B cell (primary cell): ENCODE data around the gene SLC13A2. TPM values are rescaled to one million over a fixed set of nuclear protein-coding genes. Genes with fewer than 3 reads are reported as not detected.
"Not testable (repeated sequence)": the region's sequence is repeated elsewhere in the genome, so short reads cannot be mapped to it uniquely, and the experiment has no call there.

ENCODE experiments used
- ATAC-seq: fragments of 200-7000 bp; cut with Tn5 transposase; one replicate; pipeline ENCODE4 v1.10.0; 2021; ENCODE audit warnings: low read depth, mild to moderate bottlenecking, moderate number of reproducible peaks, moderate library complexity
- CTCF ChIA-PET: fragments of 350-600 bp; sonication (Branson Sonifier 250); formaldehyde crosslinking; loops from one replicate; lab custom pipeline; 2021; ENCODE audit warnings: antibody characterized with exemption, inconsistent platforms; lab: Charles Lee
- POLR2A ChIA-PET: fragments of 350-600 bp; sonication (Branson Sonifier 250); formaldehyde crosslinking; loops from one replicate; lab custom pipeline; 2021; ENCODE audit warnings: antibody characterized with exemption; lab: Charles Lee
- DNase-seq: peaks from one replicate; pipeline ENCODE4 v3.0.0; 2013
- H2AFZ ChIP-seq: 2 replicates; pipeline ENCODE4 v1.6.1; 2012; ENCODE audit warnings: mild to moderate bottlenecking, low read depth, low read length; ENCODE audit not compliant: insufficient read depth, poor library complexity, severe bottlenecking
- H3K27ac ChIP-seq, 2 donors: 1 replicate in 1 of 2; 2 replicates in 1 of 2; pipeline ENCODE4 v1.5.1; 2012 to 2013; ENCODE audit warnings: low read length in 2 of 2, mild to moderate bottlenecking in 2 of 2, moderate library complexity in 1 of 2
- H3K27me3 ChIP-seq, 4 experiments: fragments of 200-600 bp in 1 of 4; sonication (generic) in 1 of 4; replicated peaks in 1 of 4; 1 replicate in 2 of 4; 2 replicates in 2 of 4; pipeline versions ENCODE4 v1.6.1 to v1.7.0; 2013 to 2016; ENCODE audit warnings: low read length in 3 of 4, mild to moderate bottlenecking in 2 of 4, mixed read lengths in 1 of 4, moderate library complexity in 1 of 4; ENCODE audit not compliant: insufficient read depth in 4 of 4, control insufficient read depth in 3 of 4; ENCODE audit errors: control extremely low read depth in 1 of 4
- H3K36me3 ChIP-seq, 2 experiments: replicated peaks in 1 of 2; 1 replicate in 1 of 2; 2 replicates in 1 of 2; pipeline versions ENCODE4 v1.6.1 to v1.7.1; 2013; ENCODE audit warnings: low read length in 1 of 2; ENCODE audit not compliant: insufficient read depth in 2 of 2, control insufficient read depth in 1 of 2; ENCODE audit errors: control extremely low read depth in 1 of 2, extremely low read depth in 1 of 2
- H3K4me1 ChIP-seq, 2 donors: fragments of 200-600 bp in 1 of 2; sonication (generic) in 1 of 2; 1 replicate in 1 of 2; 2 replicates in 1 of 2; pipeline versions ENCODE4 v1.5.1 to v1.6.1; 2013 to 2017; ENCODE audit warnings: low read length in 2 of 2; ENCODE audit not compliant: control insufficient read depth in 2 of 2, insufficient read depth in 2 of 2
- H3K4me2 ChIP-seq: replicated peaks from 2 replicates; pipeline ENCODE3; 2012; ENCODE audit warnings: mild to moderate bottlenecking, low read depth, low read length; ENCODE audit not compliant: poor library complexity, severe bottlenecking
- H3K4me3 ChIP-seq, 5 experiments: fragments of 200-600 bp in 1 of 5; sonication (generic) in 1 of 5; 1 replicate in 3 of 5; 2 replicates in 2 of 5; pipeline versions ENCODE4 v1.5.1 to v1.7.0; 2011 to 2016; ENCODE audit warnings: low read length in 4 of 5, mild to moderate bottlenecking in 4 of 5, low read depth in 2 of 5, control low read depth in 1 of 5, moderate library complexity in 1 of 5; ENCODE audit not compliant: insufficient read depth in 1 of 5; ENCODE audit errors: control extremely low read depth in 1 of 5, extremely low read depth in 1 of 5
- H3K79me2 ChIP-seq: fragments of 200-600 bp; sonication (generic); one replicate; pipeline ENCODE4 v1.6.0; 2016; ENCODE audit warnings: low read length; ENCODE audit not compliant: control insufficient read depth, insufficient read depth
- H3K9ac ChIP-seq: fragments of 200-600 bp; sonication (generic); 2 replicates; pipeline ENCODE4 v1.6.1; 2017; ENCODE audit warnings: mild to moderate bottlenecking, low read length, moderate library complexity
- H3K9me3 ChIP-seq, 3 donors: one replicate each; pipeline versions ENCODE4 v1.6.1 to v1.7.1; 2013; ENCODE audit warnings: low read length in 2 of 3; ENCODE audit not compliant: control insufficient read depth in 2 of 3, insufficient read depth in 1 of 3; ENCODE audit errors: control extremely low read depth in 1 of 3
- H4K20me1 ChIP-seq: 2 replicates; pipeline ENCODE4 v1.6.0; 2012; ENCODE audit warnings: mild to moderate bottlenecking, low read length; ENCODE audit not compliant: insufficient read depth, control insufficient read depth, poor library complexity, severe bottlenecking
- H3K27ac Mint-ChIP-seq: one replicate; pipeline ENCODE4 v1.8.0; 2021; ENCODE audit warnings: mixed read lengths
- H3K27me3 Mint-ChIP-seq: one replicate; pipeline ENCODE4 v1.8.0; 2021; ENCODE audit warnings: mixed read lengths
- H3K4me1 Mint-ChIP-seq: one replicate; pipeline ENCODE4 v1.8.0; 2021; ENCODE audit warnings: mixed read lengths
- H3K4me3 Mint-ChIP-seq: one replicate; pipeline ENCODE4 v1.8.0; 2021; ENCODE audit warnings: mixed read lengths
- H3K9me3 Mint-ChIP-seq: one replicate; pipeline ENCODE4 v1.8.0; 2022; ENCODE audit warnings: mixed read lengths; ENCODE audit not compliant: insufficient read depth
- CTCF ChIP-seq: fragments of 200-600 bp; IDR thresholded peaks from one replicate; pipeline ENCODE4 v1.8.0; 2022; ENCODE audit warnings: antibody characterized with exemption, mild to moderate bottlenecking
- EZH2 ChIP-seq: IDR thresholded peaks from 2 replicates; pipeline ENCODE4 v1.6.1; 2012; ENCODE audit warnings: borderline replicate concordance, low read depth, mild to moderate bottlenecking, moderate library complexity, low read length; ENCODE audit not compliant: insufficient read depth, poor library complexity, severe bottlenecking
- WGBS: methylation state at CpG from one replicate; pipeline ENCODE4 v1.1.5; 2013; ENCODE audit warnings: missing lambda C conversion rate; ENCODE audit not compliant: insufficient coverage; 5-methylcytosine and 5-hydroxymethylcytosine counted together
- intact Hi-C: fragments of 100-400 bp; cut with micrococcal nuclease; formaldehyde crosslinking; loops from one replicate; pipeline ENCODE4 v1.10.0; 2022
- polyA plus RNA-seq: library from polyadenylated mRNA; depleted of rRNA; stranded (reverse); fragments of >200 nt; gene quantifications from 2 replicates; pipeline ENCODE4 v1.2.3, GENCODE V29; 2012
- total RNA-seq, 2 donors: library from RNA; stranded (reverse); fragments of 120-200 nt in 1 of 2; gene quantifications; 1 replicate in 1 of 2; 2 replicates in 1 of 2; pipeline versions ENCODE4 v1.2.3 to v1.2.4, GENCODE V29; 2013 to 2022

SLC13A2 gene
- total and polyA plus RNA-seq, 2 donors (not counting 1 experiment from before 2014, with no cell fraction given): not detected

DNA sequence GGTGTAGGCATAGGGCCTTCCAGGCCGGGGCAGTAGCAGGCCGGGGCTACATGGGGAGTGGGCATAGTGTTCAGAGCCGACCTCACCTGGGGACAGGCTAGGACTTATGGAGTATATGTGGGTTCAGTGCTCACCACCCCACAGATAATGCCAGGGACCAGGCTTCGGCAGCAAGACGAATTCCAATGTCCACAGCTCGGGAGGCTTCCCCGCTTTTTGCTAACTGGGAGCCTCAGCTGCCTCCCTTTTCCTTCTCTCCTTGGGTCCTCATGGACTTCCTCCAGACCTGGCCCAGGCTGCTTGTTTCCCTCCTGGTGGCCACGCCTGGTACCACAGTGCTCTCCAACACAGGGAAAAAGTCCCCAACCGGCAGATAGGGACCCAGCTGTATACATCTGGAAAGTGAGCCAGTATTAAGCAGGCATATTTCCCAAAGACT is 47.3 kb upstream of the SLC13A2 start:
- Histone ChIP-seq H3K79me2 (no peaks in the 10 kb centered on the region), H3K27ac (no peak overlapping the region), H3K27me3 (peaks cover 0 to 4% (median 1%) of the 10 kb centered on the region in 4 experiments), H3K9ac (no peak overlapping the region), H3K4me3 (no peak overlapping the region), H3K9me3 (no peaks in the 10 kb centered on the region), H3K4me1 (no peaks in the 10 kb centered on the region), H3K4me2 (no peak overlapping the region), H3K36me3 (no peaks in the 10 kb centered on the region), H2AFZ (no peak overlapping the region), H4K20me1 (no peaks in the 10 kb centered on the region)
- no peak overlapping the region for H3K4me3 Mint-ChIP-seq
- intact Hi-C loops: no loop called here
- no peaks in the 10 kb centered on the region for H3K9me3 Mint-ChIP-seq
- H3K27ac Mint-ChIP-seq: no peak overlapping the region
- TF ChIP-seq EZH2 (no peak), CTCF (peak; percentile 17)
- ChIA-PET CTCF (no interaction called here), POLR2A (no interaction called here)
- DNase-seq: no peak
- no peaks in the 10 kb centered on the region for H3K4me1 Mint-ChIP-seq
- peaks cover 23% of the 10 kb centered on the region for H3K27me3 Mint-ChIP-seq
- ATAC-seq: no peak
- 92% methylated on average over 7 of the region's 9 CpGs for WGBS

GRCh38 chr17:28427371-28427770 is 46.1 kb upstream of the SLC13A2 start:
- no peak overlapping the region for H3K9ac ChIP-seq
- CTCF ChIA-PET: interaction anchor here (1.2 kb wide), 1 partner anchor 11 kb away, joined by 4 read pairs; no protein-coding TSS in a partner anchor
- H3K9me3 ChIP-seq: no peaks in the 10 kb centered on the region
- no peak overlapping the region for H2AFZ ChIP-seq
- Mint-ChIP-seq H3K27ac (no peak overlapping the region), H3K27me3 (peaks cover 31% of the 10 kb centered on the region), H3K4me3 (no peak overlapping the region), H3K9me3 (no peaks in the 10 kb centered on the region), H3K4me1 (no peaks in the 10 kb centered on the region)
- intact Hi-C loops: no loop called here
- POLR2A ChIA-PET: interaction anchor here (0.6 kb wide), 1 partner anchor 269 kb away, joined by 3 read pairs; no protein-coding TSS in a partner anchor
- H3K27me3 ChIP-seq: peaks cover 0 to 4% (median 1%) of the 10 kb centered on the region in 4 experiments
- H4K20me1 ChIP-seq: no peaks in the 10 kb centered on the region
- no peak overlapping the region for H3K4me2 ChIP-seq
- no peak overlapping the region for H3K4me3 ChIP-seq
- no peaks in the 10 kb centered on the region for H3K36me3 ChIP-seq
- DNase-seq (no peak), ATAC-seq (no peak)
- WGBS: no CpG with 5 or more reads among the region's 5 CpGs
- no peaks in the 10 kb centered on the region for H3K4me1 ChIP-seq
- no peaks in the 10 kb centered on the region for H3K79me2 ChIP-seq
- TF ChIP-seq CTCF (no peak), EZH2 (no peak)
- no peak overlapping the region for H3K27ac ChIP-seq

GRCh38 chr17:28427982-28428381 is 45.5 kb upstream of the SLC13A2 start:
- H3K27ac Mint-ChIP-seq, H3K4me3 ChIP-seq, H3K9ac ChIP-seq, POLR2A ChIA-PET, ATAC-seq, H4K20me1 ChIP-seq, H3K4me2 ChIP-seq, H3K27me3 ChIP-seq, H3K79me2 ChIP-seq, H2AFZ ChIP-seq, H3K4me1 Mint-ChIP-seq, H3K4me1 ChIP-seq, H3K36me3 ChIP-seq, H3K9me3 Mint-ChIP-seq, H3K27ac ChIP-seq, H3K4me3 Mint-ChIP-seq, DNase-seq, H3K9me3 ChIP-seq, intact Hi-C loops: not testable (repeated sequence)
- WGBS: no CpG with 5 or more reads among the region's 4 CpGs
- peaks cover 35% of the 10 kb centered on the region for H3K27me3 Mint-ChIP-seq
- CTCF ChIA-PET: interaction anchor here (1.2 kb wide), 1 partner anchor 11 kb away, joined by 4 read pairs; no protein-coding TSS in a partner anchor
